RKO (cell line): Measurements from ENCODE around the gene LPIN1.

Experiments used
- DNase-seq: peaks from one replicate; pipeline ENCODE4 v3.0.0-alpha.2; 2016; ENCODE audit warnings: low spot score

The LPIN1 gene

DNA sequence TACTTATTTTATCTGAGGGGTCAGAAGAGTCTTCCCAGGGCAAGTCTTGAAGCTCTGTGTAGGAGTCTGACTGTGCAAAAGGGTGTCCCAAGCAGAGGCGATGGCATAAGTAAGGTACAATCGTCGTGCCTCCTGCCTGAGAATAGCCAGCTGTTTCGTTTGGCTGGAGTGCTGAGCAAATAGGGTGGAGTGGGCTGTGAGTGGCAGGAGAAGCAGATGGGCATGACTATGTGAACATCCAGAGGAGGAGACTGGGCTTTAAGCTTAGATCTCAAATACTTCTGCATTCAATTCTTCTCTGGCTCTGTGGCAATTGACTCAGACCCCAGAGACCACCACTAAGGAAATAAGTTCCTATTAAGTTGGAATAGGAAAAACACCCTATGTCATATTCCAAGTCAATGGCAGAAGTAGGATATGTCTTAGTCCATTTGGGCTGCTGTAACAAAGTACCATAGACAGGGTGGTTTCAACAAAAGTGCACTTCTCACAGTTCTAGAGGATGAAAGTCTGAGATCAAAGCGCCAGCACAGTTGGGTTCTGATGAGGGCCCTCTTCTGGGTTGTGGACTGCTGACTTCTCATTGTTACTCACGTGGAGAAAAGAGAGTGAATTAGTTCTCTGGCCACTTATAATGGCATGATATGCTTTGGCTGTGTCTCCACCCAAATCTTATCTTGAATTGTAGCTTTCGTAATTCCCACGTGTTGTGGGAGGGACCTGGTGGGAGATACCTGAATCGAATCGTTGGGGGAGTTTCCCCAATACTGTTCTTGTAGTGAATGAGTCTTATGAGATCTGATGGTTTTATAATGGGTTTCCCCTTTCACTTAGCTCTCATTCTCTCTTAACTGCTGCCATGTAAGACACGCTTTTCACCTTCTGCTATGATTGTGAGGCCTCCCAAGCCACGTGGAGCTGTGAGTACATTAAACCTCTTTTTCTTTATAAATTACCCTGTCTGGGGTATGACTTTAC lies 120.2 kb downstream of the LPIN1 start:
- DNase-seq: no peak

DNA sequence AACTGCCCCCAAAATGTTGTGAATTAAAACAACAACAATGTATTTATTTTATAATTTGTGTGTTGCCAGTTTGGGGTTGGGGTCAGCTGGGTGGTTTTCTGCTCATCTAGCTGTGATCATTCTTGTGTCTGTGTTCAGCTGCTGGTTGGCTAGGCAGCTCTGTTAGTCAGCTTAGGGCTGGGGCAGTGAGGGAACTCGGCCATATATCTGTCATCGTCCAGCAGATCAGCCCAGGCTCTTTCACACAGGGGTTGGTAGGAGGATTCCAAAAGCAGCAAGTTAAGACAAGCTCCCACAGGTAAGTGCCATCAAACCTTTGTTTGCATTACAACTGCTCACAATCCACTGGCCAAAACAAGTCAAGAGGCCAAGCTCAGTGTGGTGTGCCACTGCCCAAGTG lies 121.5 kb downstream of the LPIN1 start:
- no peak for DNase-seq

DNA sequence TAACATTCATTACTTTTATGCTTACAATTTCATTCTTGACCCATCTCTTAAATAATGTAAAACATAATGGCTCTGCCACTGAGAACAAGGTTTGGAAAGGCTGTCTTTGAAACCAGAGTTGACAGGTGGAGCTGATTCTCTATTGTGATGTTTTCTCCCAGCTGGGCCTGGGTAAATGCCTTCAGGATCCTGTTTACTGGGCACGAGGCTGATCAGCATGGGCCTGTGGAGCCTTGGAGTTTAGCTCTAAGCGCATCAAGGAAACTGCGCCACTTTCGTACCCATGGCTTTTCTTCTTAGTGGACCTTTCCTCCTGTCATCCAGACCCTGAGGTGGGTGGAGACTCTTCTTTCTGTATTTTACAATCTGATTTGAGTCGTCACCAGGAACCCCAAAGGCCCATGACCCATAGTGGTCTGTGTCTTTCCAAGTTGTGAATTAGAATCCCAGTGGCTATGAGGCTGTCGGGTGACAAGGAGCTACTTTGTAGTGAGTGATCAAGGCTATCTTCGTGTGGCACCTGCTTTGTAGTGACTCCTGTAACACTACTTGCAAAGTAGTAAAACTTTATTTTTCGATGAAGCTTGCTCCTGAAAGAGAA lies 123.1 kb downstream of the LPIN1 start:
- DNase-seq: no peak

DNA sequence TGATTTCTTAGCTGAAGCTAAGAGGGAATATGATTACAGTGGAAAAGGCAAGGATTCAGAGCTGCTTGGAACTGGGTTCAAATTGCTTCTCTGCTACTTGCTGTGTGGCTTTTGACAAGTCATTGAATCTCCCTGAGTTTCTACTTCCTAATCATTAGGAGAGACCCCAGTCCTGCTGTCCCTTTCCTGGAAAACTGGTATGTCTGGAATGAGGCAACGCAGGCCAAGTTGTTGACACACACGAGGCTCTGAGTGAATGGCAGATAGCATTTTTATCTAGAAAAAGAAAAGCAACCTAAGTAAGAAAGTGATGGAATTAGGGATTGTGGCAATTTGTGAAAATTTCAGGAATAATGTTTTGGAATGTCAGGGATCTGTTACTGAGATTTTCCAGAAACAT lies 123.6 kb downstream of the LPIN1 start:
- no peak for DNase-seq

DNA sequence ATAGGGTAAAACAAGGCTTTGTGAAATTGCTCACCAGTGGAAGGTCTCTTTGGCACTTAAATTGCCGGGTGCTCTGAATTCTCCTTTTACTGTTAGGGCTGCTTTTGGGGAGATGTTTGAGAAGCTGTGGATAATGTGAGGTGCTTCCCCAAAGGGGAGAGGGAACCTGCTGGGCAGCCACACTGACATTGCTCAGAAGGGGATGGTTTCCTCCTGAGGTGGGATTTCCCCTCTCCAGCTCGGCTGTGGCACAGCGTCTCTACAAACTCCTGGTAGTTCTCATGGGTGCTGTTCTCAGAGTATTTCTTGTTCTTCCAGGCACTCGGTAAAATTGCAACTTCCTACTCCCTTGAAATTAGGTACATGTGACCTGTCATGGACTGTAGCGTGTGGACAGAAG lies 124.2 kb downstream of the LPIN1 start:
- DNase-seq: no peak

DNA sequence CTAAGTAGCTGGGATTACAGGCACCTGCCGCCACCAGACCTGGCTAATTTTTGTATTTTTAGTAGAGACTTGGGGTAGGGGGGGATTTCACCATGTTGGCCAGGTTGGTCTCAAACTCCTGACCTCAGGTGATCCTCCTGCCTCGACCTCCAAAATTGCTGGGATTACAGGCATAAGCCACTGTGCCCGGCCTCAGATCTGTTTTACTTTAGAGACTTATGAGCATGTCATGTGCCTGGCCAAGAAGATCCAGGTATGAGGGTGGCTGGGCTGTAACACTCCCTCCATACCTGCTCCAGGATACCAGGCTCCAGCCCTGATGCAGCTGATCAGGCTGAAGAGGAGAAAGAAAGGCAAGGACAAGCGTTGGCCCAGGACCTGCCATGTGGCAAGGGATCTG lies 125.0 kb downstream of the LPIN1 start:
- DNase-seq: no peak

DNA sequence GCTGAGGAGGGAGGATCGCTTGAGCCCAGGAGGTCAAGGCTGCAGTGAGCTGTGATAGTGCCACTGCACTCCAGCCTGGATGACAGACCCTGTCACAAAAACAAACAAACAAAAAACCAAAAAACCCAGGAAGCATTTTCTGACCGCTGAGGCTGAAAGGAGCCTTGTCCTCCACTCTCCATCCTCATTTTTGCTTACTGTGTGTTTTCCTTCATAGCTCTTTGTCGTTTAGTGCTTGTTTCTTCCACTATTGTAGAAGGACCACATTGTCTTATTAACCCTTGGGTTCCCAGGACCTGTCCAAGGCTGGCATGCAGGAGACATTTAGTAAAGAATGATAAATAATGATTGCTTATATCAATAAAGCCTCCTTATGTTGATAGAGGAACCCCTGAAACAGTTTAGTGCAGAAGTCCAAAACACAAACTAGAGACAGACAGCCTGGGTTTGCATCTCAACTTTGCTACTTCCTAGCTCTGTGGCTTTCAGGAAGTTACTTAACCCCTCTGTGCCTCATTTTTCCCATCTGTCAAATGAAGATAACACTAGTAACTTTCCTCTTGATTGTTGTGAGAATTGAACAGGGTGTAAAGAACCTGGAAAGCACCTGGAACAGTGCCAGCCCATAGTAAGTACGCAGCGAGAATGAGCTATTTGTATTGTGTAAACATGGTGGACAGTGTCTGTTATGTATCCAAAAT lies 126.0 kb downstream of the LPIN1 start:
- DNase-seq: no peak

DNA sequence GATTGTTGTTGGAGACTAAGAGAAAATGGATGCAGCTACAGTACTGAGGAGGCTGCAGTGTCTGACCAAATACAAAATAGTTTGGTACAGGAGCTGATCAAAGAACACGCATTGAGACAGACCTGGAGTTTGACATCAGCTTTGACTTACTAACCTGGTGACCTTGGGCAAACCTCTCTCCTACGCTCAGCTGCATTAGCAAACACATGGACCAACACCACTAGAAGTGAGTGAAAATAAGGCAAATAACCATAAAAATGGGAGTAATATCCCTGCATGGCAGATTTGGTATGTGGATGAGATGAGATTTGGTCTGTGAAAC lies 126.5 kb downstream of the LPIN1 start:
- no peak for DNase-seq

DNA sequence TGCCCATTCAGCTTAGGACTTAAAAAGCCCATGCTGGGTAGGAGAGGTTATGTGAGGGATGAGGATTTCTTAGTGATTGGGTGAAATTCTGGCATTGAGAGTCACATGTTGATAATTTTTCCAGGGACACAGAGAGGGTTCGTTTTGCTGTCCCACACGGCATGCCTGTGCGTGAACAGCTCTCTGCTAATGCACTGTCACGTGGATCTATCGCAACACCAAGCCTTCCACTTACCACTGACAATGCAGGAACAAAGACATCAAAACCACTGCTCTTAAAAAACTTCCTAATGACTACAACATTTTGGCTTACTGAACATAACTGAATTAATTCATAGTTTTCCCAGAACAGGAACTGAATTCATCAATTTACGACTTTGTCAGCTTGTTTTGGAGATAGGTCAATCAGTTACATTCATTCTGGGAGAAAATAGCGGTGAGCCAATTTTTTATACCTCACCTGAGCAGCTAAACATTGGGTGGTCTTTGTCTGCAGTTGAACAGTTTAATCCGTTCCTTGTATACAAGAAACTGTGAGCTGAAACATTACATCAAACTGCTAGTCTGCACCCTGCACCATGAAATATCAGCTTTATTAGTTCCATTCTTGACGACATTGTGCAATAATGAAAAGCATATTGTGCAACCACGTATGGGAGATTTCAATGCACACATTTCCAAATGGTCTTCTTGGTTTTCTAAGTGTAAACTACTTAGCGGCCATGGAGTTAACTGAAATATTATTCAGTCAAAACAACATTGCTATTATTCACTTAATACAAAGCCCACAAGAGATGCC lies 127.1 kb downstream of the LPIN1 start:
- DNase-seq: no peak

DNA sequence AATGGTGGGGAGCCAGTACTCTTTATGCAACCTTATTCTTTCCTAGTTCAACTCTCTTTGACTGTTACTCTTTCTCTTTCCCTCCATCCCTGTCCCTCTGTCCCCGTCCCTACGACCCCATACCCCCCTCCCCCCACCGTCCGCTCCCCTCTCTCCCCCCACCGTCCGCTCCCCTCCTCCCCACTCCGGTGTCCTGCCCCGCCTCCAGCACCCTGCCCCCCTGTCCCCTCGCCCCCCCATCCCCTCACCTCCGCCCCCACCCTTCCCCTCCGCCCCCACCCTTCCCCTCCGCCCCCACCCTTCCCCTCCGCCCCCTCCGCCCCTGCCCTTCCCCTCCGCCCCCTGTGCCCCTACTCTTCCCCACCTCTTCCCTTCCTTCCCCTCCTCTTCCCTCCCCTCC lies 128.4 kb downstream of the LPIN1 start:
- no peak for DNase-seq

DNA sequence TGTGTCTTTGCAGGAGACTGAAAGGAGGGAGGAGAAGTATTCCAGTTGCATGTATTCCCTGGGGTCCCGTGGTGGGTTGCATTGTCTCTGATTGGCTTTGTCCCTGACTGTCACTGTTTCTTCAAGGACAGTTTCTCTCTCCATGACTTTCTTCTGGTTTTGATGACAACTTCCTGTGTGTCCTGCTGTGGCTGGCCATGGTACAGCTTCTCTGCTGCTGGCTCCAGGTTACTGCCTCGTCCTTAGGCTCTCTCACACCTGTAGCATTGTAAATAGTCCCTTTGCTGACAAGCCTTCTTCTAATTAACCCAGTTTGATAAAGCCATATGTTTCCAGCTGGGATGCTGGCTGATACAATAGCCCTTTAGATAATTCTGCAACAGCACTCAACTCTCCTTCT lies 129.0 kb downstream of the LPIN1 start:
- no peak for DNase-seq

DNA sequence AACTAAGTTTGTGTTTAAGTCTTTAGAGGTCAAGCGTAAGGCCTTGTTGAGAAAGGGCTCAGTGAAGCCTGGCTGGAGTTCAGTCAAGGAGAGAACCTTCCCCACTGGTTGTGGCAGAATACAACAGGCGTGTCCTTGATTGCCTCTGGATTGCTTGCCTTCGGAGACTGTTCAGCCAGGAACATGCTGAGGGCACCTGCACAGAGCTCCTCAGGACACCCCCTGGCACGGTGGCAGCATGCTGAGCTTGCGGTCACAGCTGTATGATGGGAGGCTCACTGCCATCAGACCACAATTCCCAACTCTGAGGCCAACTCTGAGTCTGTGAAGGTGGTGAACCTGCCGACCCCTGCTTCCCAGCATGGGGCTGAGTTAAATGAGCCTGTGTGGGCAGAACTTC lies 130.0 kb downstream of the LPIN1 start:
- DNase-seq: no peak

DNA sequence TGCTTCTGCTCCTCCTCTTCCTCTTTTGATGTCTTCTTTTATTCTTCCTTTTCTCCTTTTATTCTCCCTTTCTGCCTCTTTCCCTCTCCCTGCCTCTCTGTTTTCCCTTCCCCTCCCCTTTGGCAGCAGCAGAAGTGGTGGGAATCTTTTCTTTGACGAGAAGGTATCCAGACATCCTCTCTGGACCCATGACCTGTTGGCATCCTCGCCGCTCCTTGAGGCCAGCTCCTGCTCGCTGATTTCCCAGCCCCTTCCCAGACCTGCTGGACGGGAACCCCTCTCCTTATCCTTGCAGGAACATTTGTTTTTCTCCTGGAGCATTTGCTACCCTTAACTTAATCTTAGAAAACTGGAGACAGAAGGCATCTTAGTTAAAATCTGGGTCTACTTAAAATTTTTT lies 130.5 kb downstream of the LPIN1 start:
- no peak for DNase-seq
